MCF 10A (cell line): ENCODE data around the gene TNFRSF19. TPM values are rescaled to one million over a fixed set of nuclear protein-coding genes. Genes with fewer than 3 reads are reported as not detected.
A peak's percentile ranks its signal among the peaks of the same experiment; 100 is the strongest.

Experiments
- BruUV-seq: library from RNA; stranded (reverse); fragments of 400-500 nt; replicated peaks from 2 replicates; lab custom pipeline; 2021; lab: Mats Ljungman, UMichigan
- CTCF ChIA-PET: fragments of 300-600 bp; sonication (Branson Sonifier 250); formaldehyde crosslinking; extraction: SDS; loops from one replicate; lab custom pipeline; 2021; ENCODE audit warnings: antibody characterized with exemption, inconsistent platforms; lab: Yijun Ruan, JAX
- POLR2A ChIA-PET: fragments of 300-600, 350-650 bp; sonication (Branson Sonifier 250); formaldehyde crosslinking; extraction: SDS; loops from one replicate; lab custom pipeline; 2020; ENCODE audit warnings: antibody characterized with exemption, inconsistent platforms; lab: Yijun Ruan, JAX
- DNase-seq: peaks from one replicate; pipeline ENCODE4 v3.0.0-alpha.2; 2018; ENCODE audit not compliant: unreplicated experiment
- H3K27ac Mint-ChIP-seq: one replicate; pipeline ENCODE4 v1.8.0; 2022; ENCODE audit warnings: mild to moderate bottlenecking, low read depth, mixed read lengths; ENCODE audit not compliant: unreplicated experiment
- H3K27me3 Mint-ChIP-seq: one replicate; pipeline ENCODE4 v1.8.0; 2022; ENCODE audit warnings: mixed read lengths; ENCODE audit not compliant: insufficient read depth, unreplicated experiment
- H3K36me3 Mint-ChIP-seq: one replicate; pipeline ENCODE4 v1.8.0; 2022; ENCODE audit warnings: mild to moderate bottlenecking, moderate library complexity, mixed read lengths; ENCODE audit not compliant: insufficient read depth, unreplicated experiment
- H3K4me1 Mint-ChIP-seq: one replicate; pipeline ENCODE4 v1.8.0; 2022; ENCODE audit warnings: mixed read lengths; ENCODE audit not compliant: insufficient read depth, unreplicated experiment
- H3K4me3 Mint-ChIP-seq: one replicate; pipeline ENCODE4 v1.8.0; 2022; ENCODE audit warnings: mild to moderate bottlenecking, moderate library complexity, mixed read lengths; ENCODE audit not compliant: unreplicated experiment
- H3K9me3 Mint-ChIP-seq: one replicate; pipeline ENCODE4 v1.8.0; 2022; ENCODE audit warnings: mixed read lengths; ENCODE audit not compliant: unreplicated experiment
- CTCF ChIP-seq: fragments of 200-600 bp; IDR thresholded peaks from one replicate; pipeline ENCODE4 v1.8.0; 2022; ENCODE audit warnings: antibody characterized with exemption, mild to moderate bottlenecking; ENCODE audit not compliant: unreplicated experiment
- intact Hi-C: fragments of 100-400 bp; cut with micrococcal nuclease; formaldehyde crosslinking; loops from 2 replicates; pipeline ENCODE4 v1.14.1; 2022
- total RNA-seq: library from RNA; stranded (reverse); gene quantifications from 2 replicates; pipeline ENCODE4 v1.2.3, GENCODE V29; 2022

TNFRSF19 gene
- total RNA-seq, 1 experiment from 2014 or later, result not detected

DNA sequence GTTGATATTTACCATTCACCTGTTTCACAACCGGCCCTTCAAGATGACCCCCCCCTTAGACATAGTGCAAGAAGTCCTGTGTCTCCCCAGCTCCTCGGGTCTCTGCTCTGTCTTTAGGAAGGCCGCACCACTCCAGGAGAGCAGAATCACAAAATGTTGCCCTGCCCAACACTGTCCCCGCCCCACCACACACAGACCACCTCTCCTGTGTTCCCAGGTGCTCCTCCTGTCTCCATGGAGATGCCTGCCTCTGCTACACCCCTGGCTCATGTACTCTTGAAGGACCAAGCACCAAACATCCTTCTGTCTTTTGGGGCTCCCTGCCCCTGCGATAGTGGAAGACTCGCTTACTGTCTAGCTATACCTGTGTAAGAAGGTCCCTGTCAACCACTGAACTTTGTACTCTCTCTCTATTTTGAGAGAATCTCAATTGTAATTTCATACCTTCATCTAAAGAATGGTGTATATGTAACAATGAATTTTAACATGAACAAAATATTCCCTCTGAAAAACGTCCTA lies 9.6 kb upstream of the TNFRSF19 start:
- DNase-seq, result no peak
- no peaks in the 10 kb centered on the region for H3K4me1 Mint-ChIP-seq
- H3K27me3 Mint-ChIP-seq, result peaks cover under 1% of the 10 kb centered on the region
- TF ChIP-seq CTCF, result no peak
- intact Hi-C loops, result no loop called here
- no peak overlapping the region for H3K27ac Mint-ChIP-seq
- no peak overlapping the region for H3K4me3 Mint-ChIP-seq
- ChIA-PET CTCF (interaction anchor here (1.9 kb wide), 1 partner anchor 10 kb away, joined by 5 read pairs; the partner anchor contains the start of gene TNFRSF19), POLR2A (interaction anchor here (1.5 kb wide), 1 partner anchor 10 kb away, joined by 4 read pairs; the partner anchor contains the start of gene TNFRSF19)
- no TSS peak for BruUV-seq
- no peaks in the 10 kb centered on the region for H3K9me3 Mint-ChIP-seq
- H3K36me3 Mint-ChIP-seq, result no peaks in the 10 kb centered on the region

GRCh38 chr13:23561261-23561660 lies 9.0 kb upstream of the TNFRSF19 start:
- Mint-ChIP-seq H3K36me3 (no peaks in the 10 kb centered on the region), H3K27ac (no peak overlapping the region), H3K4me3 (no peak overlapping the region), H3K27me3 (peaks cover 7% of the 10 kb centered on the region), H3K4me1 (no peaks in the 10 kb centered on the region), H3K9me3 (no peaks in the 10 kb centered on the region)
- POLR2A ChIA-PET, result interaction anchor here (0.8 to 1.5 kb wide), 2 partner anchors 8 to 9 kb away, joined by 3 to 4 read pairs; partner anchors contain the start of gene TNFRSF19
- no TSS peak for BruUV-seq
- no peak for DNase-seq
- no peak for TF ChIP-seq CTCF
- CTCF ChIA-PET, result interaction anchor here (0.6 kb wide), 1 partner anchor 1108 kb away, joined by 6 read pairs; no protein-coding TSS in a partner anchor
- intact Hi-C loops, result no loop called here

- DNase-seq, result no peak
- no peaks in the 10 kb centered on the region for H3K9me3 Mint-ChIP-seq
- H3K4me1 Mint-ChIP-seq, result no peaks in the 10 kb centered on the region
- BruUV-seq, result no TSS peak
- ChIA-PET POLR2A (no interaction called here), CTCF (interaction anchor here (0.5 to 1.4 kb wide), 2 partner anchors 96 to 665 kb away, joined by 3 to 4 read pairs; no protein-coding TSS in a partner anchor)
- TF ChIP-seq CTCF, result no peak
- H3K27me3 Mint-ChIP-seq, result peaks cover 10% of the 10 kb centered on the region
- H3K36me3 Mint-ChIP-seq, result no peaks in the 10 kb centered on the region
- H3K27ac Mint-ChIP-seq, result no peak overlapping the region
- intact Hi-C loops, result no loop called here
- H3K4me3 Mint-ChIP-seq, result no peak overlapping the region
Measured at GRCh38 chr13:23563085-23563845, 6.9 kb upstream of the TNFRSF19 start.

GRCh38 chr13:23567906-23568460 lies 2.2 kb upstream of the TNFRSF19 start:
- no peaks in the 10 kb centered on the region for H3K36me3 Mint-ChIP-seq
- ChIA-PET CTCF (interaction anchor here (0.6 kb wide), 1 partner anchor 10 kb away, joined by 4 read pairs; no protein-coding TSS in a partner anchor), POLR2A (interaction anchor here (1.0 kb wide), 1 partner anchor 9 kb away, joined by 3 read pairs; no protein-coding TSS in a partner anchor)
- no peak overlapping the region for H3K27ac Mint-ChIP-seq
- H3K9me3 Mint-ChIP-seq, result no peaks in the 10 kb centered on the region
- no peak overlapping the region for H3K4me3 Mint-ChIP-seq
- TF ChIP-seq CTCF, result no peak
- intact Hi-C loops, result no loop called here
- DNase-seq, result peak; percentile 13
- no peaks in the 10 kb centered on the region for H3K4me1 Mint-ChIP-seq
- peaks cover 51% of the 10 kb centered on the region for H3K27me3 Mint-ChIP-seq
- no TSS peak for BruUV-seq
